Hepatocyte (in vitro differentiated cells): ENCODE measurements around the gene ZNF3. TPM values are rescaled to one million over a fixed set of nuclear protein-coding genes. Genes with fewer than 3 reads are reported as not detected.

ENCODE experiments used
- DNase-seq: peaks from one replicate; pipeline ENCODE4 v3.0.0-alpha.2; 2016; ENCODE audit warnings: low spot score
- H2AFZ ChIP-seq: fragments of 200-600 bp; sonication (generic); 2 replicates; pipeline ENCODE4 v1.6.0; 2016; ENCODE audit warnings: antibody characterized with exemption, mild to moderate bottlenecking
- H3K27ac ChIP-seq: fragments of 200-600 bp; sonication (generic); 2 replicates; pipeline ENCODE4 v1.5.1; 2016; ENCODE audit warnings: mild to moderate bottlenecking
- H3K27me3 ChIP-seq: fragments of 200-600 bp; sonication (generic); 2 replicates; pipeline ENCODE4 v1.6.1; 2016
- H3K36me3 ChIP-seq: fragments of 200-600 bp; sonication (generic); replicated peaks from 2 replicates; pipeline ENCODE4 v1.5.1; 2016; ENCODE audit warnings: low read depth; ENCODE audit not compliant: insufficient read depth
- H3K4me1 ChIP-seq: fragments of 200-600 bp; sonication (generic); 2 replicates; pipeline ENCODE4 v1.5.1; 2016; ENCODE audit warnings: mild to moderate bottlenecking, moderate library complexity; ENCODE audit not compliant: insufficient read depth
- H3K4me2 ChIP-seq: fragments of 200-600 bp; sonication (generic); 2 replicates; pipeline ENCODE4 v1.6.0; 2016
- H3K4me3 ChIP-seq: fragments of 200-600 bp; sonication (generic); 2 replicates; pipeline ENCODE4 v1.5.1; 2016; ENCODE audit warnings: mild to moderate bottlenecking
- H3K79me2 ChIP-seq: fragments of 200-600 bp; sonication (generic); 2 replicates; pipeline ENCODE4 v1.6.0; 2017; ENCODE audit warnings: mild to moderate bottlenecking
- H3K9me2 ChIP-seq: fragments of 200-600 bp; sonication (generic); replicated peaks from 2 replicates; pipeline ENCODE4 v1.6.0; 2017; ENCODE audit warnings: mild to moderate bottlenecking; ENCODE audit not compliant: insufficient read depth
- H3K9me3 ChIP-seq: fragments of 200-600 bp; sonication (generic); 2 replicates; pipeline ENCODE4 v1.5.1; 2016; ENCODE audit warnings: low read depth, mild to moderate bottlenecking
- H4K20me1 ChIP-seq: fragments of 200-600 bp; sonication (generic); 2 replicates; pipeline ENCODE4 v1.6.0; 2016; ENCODE audit warnings: mild to moderate bottlenecking; ENCODE audit not compliant: insufficient read depth, poor library complexity, severe bottlenecking
- EZH2 ChIP-seq: fragments of 200-600 bp; sonication (generic); IDR thresholded peaks from 2 replicates; pipeline ENCODE4 v1.6.1; 2016; ENCODE audit warnings: antibody characterized with exemption, mild to moderate bottlenecking, borderline replicate concordance
- EZH2phosphoT487 ChIP-seq: fragments of 200-600 bp; sonication (generic); IDR thresholded peaks from one replicate; pipeline ENCODE4 v1.6.1; 2018; ENCODE audit warnings: antibody characterized with exemption, mild to moderate bottlenecking, low read depth, moderate library complexity; ENCODE audit not compliant: unreplicated experiment, severe bottlenecking
- WGBS: methylation state at CpG from one replicate; pipeline ENCODE4 v1.1.6; 2016; ENCODE audit warnings: low lambda C conversion rate; ENCODE audit errors: missing lambda C conversion rate; 5-methylcytosine and 5-hydroxymethylcytosine counted together
- polyA plus RNA-seq: library from polyadenylated mRNA; unstranded; fragments of >200 nt; fragmentation: Nextera tagmentation; extraction: Ambion mirVana; gene quantifications from 2 replicates; pipeline ENCODE4 v1.2.1, GENCODE V29; 2016
- total RNA-seq: library from RNA; depleted of rRNA; stranded (reverse); fragments of >200 nt; gene quantifications from 2 replicates; pipeline ENCODE4 v1.2.3, GENCODE V29; 2014
- TF ChIP-seq, protein P1 (sequence below): fragments of 200-600 bp; sonication (generic); IDR thresholded peaks from 2 replicates; pipeline ENCODE4 v1.5.1; 2016; ENCODE audit warnings: antibody characterized with exemption, mild to moderate bottlenecking; ENCODE audit not compliant: poor library complexity

The ZNF3 gene
- total and polyA plus RNA-seq, 2 experiments from 2014 or later: 20.7 to 35.6 TPM

DNA sequence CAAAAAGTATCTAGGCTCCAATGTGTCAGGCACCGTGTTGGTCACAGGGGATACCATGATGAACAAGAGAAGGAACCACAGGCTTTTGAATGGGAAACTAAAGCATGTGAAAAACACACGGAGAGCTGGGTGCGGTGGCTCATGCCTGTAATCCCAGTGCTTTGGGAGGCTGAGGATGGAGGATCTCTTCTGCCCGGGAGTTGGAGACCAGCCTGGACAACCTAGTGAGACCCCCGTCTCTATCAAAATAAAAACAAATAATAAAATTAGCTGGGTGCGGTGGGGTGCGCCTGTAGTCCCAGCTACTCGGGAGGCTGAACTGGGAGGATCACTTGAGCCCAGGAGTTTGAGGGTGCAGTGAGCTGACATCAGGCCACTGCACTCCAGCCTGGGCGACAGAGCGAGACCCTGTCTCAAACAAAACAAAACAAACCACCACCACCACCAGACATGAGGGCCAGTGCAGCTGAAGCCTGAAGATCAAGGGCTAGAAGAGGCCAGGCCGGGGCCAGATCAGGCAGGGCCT is 6.6 kb upstream of the ZNF3 start:
- Histone ChIP-seq H4K20me1 (no peaks in the 10 kb centered on the region), H3K9me2 (no peaks in the 10 kb centered on the region), H3K27ac (peak overlapping the region; percentile 91), H3K36me3 (no peaks in the 10 kb centered on the region), H3K79me2 (peaks cover 15% of the 10 kb centered on the region), H3K4me2 (peak overlapping the region; percentile 87), H2AFZ (peak overlapping the region; percentile 91), H3K4me1 (peaks cover 20% of the 10 kb centered on the region), H3K27me3 (no peaks in the 10 kb centered on the region), H3K4me3 (peak overlapping the region; percentile 70), H3K9me3 (no peaks in the 10 kb centered on the region)
- WGBS: 86% methylated on average over 11 of the region's 11 CpGs
- DNase-seq: no peak
- TF ChIP-seq EZH2 (no peak), EZH2phosphoT487 (no peak)
- TF ChIP-seq, protein P1, sequence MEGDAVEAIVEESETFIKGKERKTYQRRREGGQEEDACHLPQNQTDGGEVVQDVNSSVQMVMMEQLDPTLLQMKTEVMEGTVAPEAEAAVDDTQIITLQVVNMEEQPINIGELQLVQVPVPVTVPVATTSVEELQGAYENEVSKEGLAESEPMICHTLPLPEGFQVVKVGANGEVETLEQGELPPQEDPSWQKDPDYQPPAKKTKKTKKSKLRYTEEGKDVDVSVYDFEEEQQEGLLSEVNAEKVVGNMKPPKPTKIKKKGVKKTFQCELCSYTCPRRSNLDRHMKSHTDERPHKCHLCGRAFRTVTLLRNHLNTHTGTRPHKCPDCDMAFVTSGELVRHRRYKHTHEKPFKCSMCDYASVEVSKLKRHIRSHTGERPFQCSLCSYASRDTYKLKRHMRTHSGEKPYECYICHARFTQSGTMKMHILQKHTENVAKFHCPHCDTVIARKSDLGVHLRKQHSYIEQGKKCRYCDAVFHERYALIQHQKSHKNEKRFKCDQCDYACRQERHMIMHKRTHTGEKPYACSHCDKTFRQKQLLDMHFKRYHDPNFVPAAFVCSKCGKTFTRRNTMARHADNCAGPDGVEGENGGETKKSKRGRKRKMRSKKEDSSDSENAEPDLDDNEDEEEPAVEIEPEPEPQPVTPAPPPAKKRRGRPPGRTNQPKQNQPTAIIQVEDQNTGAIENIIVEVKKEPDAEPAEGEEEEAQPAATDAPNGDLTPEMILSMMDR: no peak

DNA sequence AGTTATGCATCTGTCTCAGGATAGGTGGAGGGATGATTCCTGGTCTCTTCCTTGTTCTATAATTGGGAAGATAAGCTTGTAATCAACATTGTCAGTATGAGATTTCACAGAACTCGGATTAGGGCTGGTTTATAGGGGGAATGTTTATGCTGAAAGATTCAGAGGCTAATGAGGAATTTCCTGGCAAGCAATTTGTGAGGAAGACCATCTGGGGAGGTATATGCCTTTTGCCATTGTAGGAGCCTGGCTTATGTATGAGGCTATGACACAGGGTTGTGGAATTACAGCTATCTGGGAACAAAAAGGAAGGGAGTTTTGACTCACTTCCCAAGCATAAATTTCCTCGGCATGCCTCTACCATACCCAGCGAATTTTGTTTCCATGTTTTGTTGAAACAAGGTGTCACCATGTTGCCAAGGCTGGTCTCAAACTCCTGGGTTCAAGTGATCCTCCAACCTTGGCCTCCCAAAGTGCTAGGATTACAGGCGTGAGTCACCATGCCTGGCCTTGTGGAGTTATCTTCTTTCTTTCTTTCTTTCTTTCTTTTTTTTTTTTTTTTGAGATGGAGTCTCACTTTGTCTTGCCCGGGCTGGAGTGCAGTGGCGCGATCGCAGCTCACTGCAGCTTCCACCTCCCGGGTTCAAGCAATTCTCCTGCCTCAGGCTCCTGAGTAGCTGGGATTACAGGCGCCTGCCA is 5.7 kb upstream of the ZNF3 start:
- no peaks in the 10 kb centered on the region for H3K36me3 ChIP-seq
- H3K27ac ChIP-seq: peak overlapping the region; percentile 91
- WGBS: 60% methylated on average over 10 of the region's 10 CpGs
- no peaks in the 10 kb centered on the region for H3K27me3 ChIP-seq
- TF ChIP-seq, protein P1: no peak
- no peak for TF ChIP-seq EZH2phosphoT487
- H2AFZ ChIP-seq: no peak overlapping the region
- H3K4me2 ChIP-seq: peak overlapping the region; percentile 30
- no peaks in the 10 kb centered on the region for H4K20me1 ChIP-seq
- peaks cover 25% of the 10 kb centered on the region for H3K4me1 ChIP-seq
- peak; percentile 68 for DNase-seq
- no peaks in the 10 kb centered on the region for H3K9me2 ChIP-seq
- H3K79me2 ChIP-seq: peaks cover 15% of the 10 kb centered on the region
- H3K9me3 ChIP-seq: no peaks in the 10 kb centered on the region
- no peak overlapping the region for H3K4me3 ChIP-seq

DNA sequence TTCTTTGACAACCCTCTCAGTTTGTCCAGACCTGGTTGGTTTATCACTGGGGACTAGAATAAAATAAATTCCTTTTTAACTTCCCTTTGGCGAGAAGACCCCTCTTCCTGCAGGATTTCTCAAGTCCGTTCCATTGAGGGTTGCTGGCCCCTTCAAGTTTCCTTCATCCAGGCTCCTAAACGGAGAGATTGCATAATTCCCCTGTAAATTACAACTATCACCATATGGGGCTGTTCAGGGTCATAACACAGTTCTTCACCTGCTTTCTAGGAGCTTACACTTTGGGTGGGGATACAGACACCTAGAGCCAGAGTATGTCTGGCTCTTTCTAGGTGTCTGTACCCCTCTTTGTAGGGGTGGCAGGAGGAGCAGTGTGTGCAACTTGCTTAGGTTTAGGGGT is 4.0 kb upstream of the ZNF3 start:
- TF ChIP-seq, protein P1: no peak
- TF ChIP-seq EZH2phosphoT487 (no peak), EZH2 (no peak)
- 52% methylated on average over 3 of the region's 3 CpGs for WGBS

More for the DNA sequence above, 4.0 kb upstream of the ZNF3 start:
- H3K27ac ChIP-seq: no peak overlapping the region
- H3K9me3 ChIP-seq: no peaks in the 10 kb centered on the region
- H3K9me2 ChIP-seq: no peaks in the 10 kb centered on the region
- DNase-seq: no peak
- no peak overlapping the region for H3K4me2 ChIP-seq
- peaks cover 24% of the 10 kb centered on the region for H3K79me2 ChIP-seq
- no peaks in the 10 kb centered on the region for H3K36me3 ChIP-seq
- no peaks in the 10 kb centered on the region for H4K20me1 ChIP-seq
- H3K4me3 ChIP-seq: no peak overlapping the region
- H2AFZ ChIP-seq: no peak overlapping the region
- H3K27me3 ChIP-seq: no peaks in the 10 kb centered on the region
- peaks cover 29% of the 10 kb centered on the region for H3K4me1 ChIP-seq
